ENCODE data around the gene DNAH10. TPM values are rescaled to one million over a fixed set of nuclear protein-coding genes. Genes with fewer than 3 reads are reported as not detected.

The DNAH10 gene
- total RNA-seq, 1 experiment from 2014 or later, result 0.14 TPM

- DNase-seq, result no peak
- TF ChIP-seq, protein P1, sequence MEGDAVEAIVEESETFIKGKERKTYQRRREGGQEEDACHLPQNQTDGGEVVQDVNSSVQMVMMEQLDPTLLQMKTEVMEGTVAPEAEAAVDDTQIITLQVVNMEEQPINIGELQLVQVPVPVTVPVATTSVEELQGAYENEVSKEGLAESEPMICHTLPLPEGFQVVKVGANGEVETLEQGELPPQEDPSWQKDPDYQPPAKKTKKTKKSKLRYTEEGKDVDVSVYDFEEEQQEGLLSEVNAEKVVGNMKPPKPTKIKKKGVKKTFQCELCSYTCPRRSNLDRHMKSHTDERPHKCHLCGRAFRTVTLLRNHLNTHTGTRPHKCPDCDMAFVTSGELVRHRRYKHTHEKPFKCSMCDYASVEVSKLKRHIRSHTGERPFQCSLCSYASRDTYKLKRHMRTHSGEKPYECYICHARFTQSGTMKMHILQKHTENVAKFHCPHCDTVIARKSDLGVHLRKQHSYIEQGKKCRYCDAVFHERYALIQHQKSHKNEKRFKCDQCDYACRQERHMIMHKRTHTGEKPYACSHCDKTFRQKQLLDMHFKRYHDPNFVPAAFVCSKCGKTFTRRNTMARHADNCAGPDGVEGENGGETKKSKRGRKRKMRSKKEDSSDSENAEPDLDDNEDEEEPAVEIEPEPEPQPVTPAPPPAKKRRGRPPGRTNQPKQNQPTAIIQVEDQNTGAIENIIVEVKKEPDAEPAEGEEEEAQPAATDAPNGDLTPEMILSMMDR (IDR thresholded peaks at IDR 0.05; ENCODE audit: unreplicated experiment), result no peak
- no TSS peak for BruUV-seq (replicated peaks)
- intact Hi-C loops (cut with micrococcal nuclease; ENCODE audit: unreplicated experiment), result loop anchor here (1.0 kb wide), 1 partner anchor 80 kb away; no protein-coding TSS in a partner anchor
- CTCF ChIA-PET, result interaction anchor here (0.5 to 1.2 kb wide), 2 partner anchors 10 to 768 kb away, joined by 3 to 4 read pairs; no protein-coding TSS in a partner anchor
- H3K27ac Mint-ChIP-seq (ENCODE audit: unreplicated experiment), result no peak overlapping the region
- no peaks in the 10 kb centered on the region for H3K9me3 Mint-ChIP-seq (ENCODE audit: low read depth, unreplicated experiment)
- no peak overlapping the region for H3K4me3 Mint-ChIP-seq (ENCODE audit: low read depth, unreplicated experiment)
- H3K36me3 Mint-ChIP-seq (ENCODE audit: insufficient read depth, unreplicated experiment), result peaks cover 26% of the 10 kb centered on the region
- H3K27me3 Mint-ChIP-seq (ENCODE audit: unreplicated experiment), result no peaks in the 10 kb centered on the region
- H3K4me1 Mint-ChIP-seq (ENCODE audit: low read depth, unreplicated experiment), result peaks cover 36% of the 10 kb centered on the region
Measured at GRCh38 chr12:123984903-123985302, 222.8 kb downstream of the DNAH10 start.

Other genes with a start within 250 kb of the DNAH10 start
- gene RILPL1, start 228.6 kb upstream of the DNAH10 start, total RNA-seq (2022), result 9.5 and 9.7 TPM in 2 replicates
- gene TMED2, start 177.7 kb upstream of the DNAH10 start, total RNA-seq (2022), result 459 and 461 TPM in 2 replicates
- gene DDX55, start 160.2 kb upstream of the DNAH10 start, total RNA-seq (2022), result 52.7 TPM in 2 replicates
- 57.0 and 63.6 TPM in 2 replicates for gene EIF2B1, start 128.6 kb upstream of the DNAH10 start, total RNA-seq (2022)
- 59.8 and 66.5 TPM in 2 replicates for gene GTF2H3, start 128.5 kb upstream of the DNAH10 start, total RNA-seq (2022)
- gene TCTN2, start 91.2 kb upstream of the DNAH10 start, total RNA-seq (2022), result 9.0 and 11.5 TPM in 2 replicates
- gene ATP6V0A2, start 49.9 kb upstream of the DNAH10 start, total RNA-seq (2022), result 37.8 and 41.0 TPM in 2 replicates
- gene CCDC92, start 210.5 kb downstream of the DNAH10 start, total RNA-seq (2022), result 31.8 and 35.0 TPM in 2 replicates
- 130 and 147 TPM in 2 replicates for gene ZNF664, start 210.9 kb downstream of the DNAH10 start, total RNA-seq (2022)

Measured in Calu3 (cell line).